HepG2 (cell line): Measurements from ENCODE around the gene PYGL. TPM values are rescaled to one million over a fixed set of nuclear protein-coding genes. Genes with fewer than 3 reads are reported as not detected.

Experiments
- CSRNP2 ChIP-seq: sonication (generic); formaldehyde crosslinking; conservative IDR thresholded peaks from 2 replicates; pipeline ENCODE4 v1.8.0; 2022; ENCODE audit warnings: low read depth, missing genetic modification reagents
- POLR2AphosphoS5 ChIP-seq: IDR thresholded peaks from 2 replicates; pipeline ENCODE4 v1.6.1; 2012; ENCODE audit warnings: low read depth, low read length
- SPEN ChIP-seq: sonication (generic); formaldehyde crosslinking; IDR thresholded peaks from 2 replicates; pipeline ENCODE4 v1.5.1; 2020; ENCODE audit warnings: low read depth, mild to moderate bottlenecking, missing genetic modification reagents
- STAG1 ChIP-seq: sonication (generic); formaldehyde crosslinking; IDR thresholded peaks from 2 replicates; pipeline ENCODE4 v1.4.0; 2020; ENCODE audit warnings: missing genetic modification reagents
- ZBTB4 ChIP-seq: sonication (generic); formaldehyde crosslinking; IDR thresholded peaks from 2 replicates; pipeline ENCODE4 v1.4.0; 2020; ENCODE audit warnings: missing genetic modification reagents, mild to moderate bottlenecking, borderline replicate concordance
- ZFP37 ChIP-seq: sonication (generic); formaldehyde crosslinking; IDR thresholded peaks from 2 replicates; pipeline ENCODE4 v1.4.0; 2020; ENCODE audit warnings: missing genetic modification reagents, borderline replicate concordance
- ZNF142 ChIP-seq: sonication (generic); formaldehyde crosslinking; IDR thresholded peaks from 2 replicates; pipeline ENCODE4 v1.4.0; 2020; ENCODE audit warnings: missing genetic modification reagents
- ZNF225 ChIP-seq: sonication (generic); formaldehyde crosslinking; IDR thresholded peaks from 2 replicates; pipeline ENCODE4 v1.4.0; 2020; ENCODE audit warnings: mild to moderate bottlenecking, missing genetic modification reagents
- ZNF281 ChIP-seq: sonication (generic); formaldehyde crosslinking; IDR thresholded peaks from 2 replicates; pipeline ENCODE4 v1.4.0; 2020; ENCODE audit warnings: missing genetic modification reagents, borderline replicate concordance
- ZUFSP ChIP-seq: sonication (generic); formaldehyde crosslinking; IDR thresholded peaks from 2 replicates; pipeline ENCODE4 v1.9.0; 2021; ENCODE audit warnings: missing genetic modification reagents, mild to moderate bottlenecking, borderline replicate concordance
- polyA plus RNA-seq, 8 experiments: library from polyadenylated mRNA; depleted of rRNA in 3 of 8; stranded (reverse) in 7 of 8; unstranded in 1 of 8; fragments of >200 nt; fragmentation: Illumina TruSeq in 4 of 8; extraction: Trizol in 4 of 8; gene quantifications; 2 replicates each; pipeline versions ENCODE4 v1.2.1 to v1.2.3, GENCODE V29; 2011 to 2016; ENCODE audit warnings: low read depth in 4 of 8, missing spikeins in 1 of 8, mixed read lengths in 1 of 8; ENCODE audit not compliant: insufficient read depth in 1 of 8
- total RNA-seq, 5 experiments: library from RNA; depleted of rRNA; stranded (reverse); fragments of >200 nt; fragmentation: Illumina TruSeq; extraction: Trizol; gene quantifications; 2 replicates each; pipeline ENCODE4 v1.2.3, GENCODE V29; 2016; ENCODE audit warnings: low read depth in 1 of 5

The PYGL gene
- total and polyA plus RNA-seq, 2 of the 13 experiments (the other 11 are each of a cell fraction or from before 2014, with no cell fraction given) = 98.4 to 110 TPM

GRCh38 chr14:50935126-50936015 is 8.9 kb downstream of the PYGL start (continued):
- no peak for TF ChIP-seq CSRNP2 (CRISPR knock-in tag)
- no peak for TF ChIP-seq POLR2AphosphoS5
- no peak for TF ChIP-seq ZUFSP (CRISPR knock-in tag)
- TF ChIP-seq ZFP37 = no peak
- TF ChIP-seq SPEN (CRISPR knock-in tag) = peak; percentile 21; the same call in 1 of the 2 replicates
- no peak for TF ChIP-seq STAG1 (CRISPR knock-in tag)
- no peak for TF ChIP-seq ZBTB4
- TF ChIP-seq ZNF225 (CRISPR knock-in tag) = no peak
- no peak for TF ChIP-seq ZNF281 (CRISPR knock-in tag)
- 0 out of 2 replicates have a peak, but pooled peaks have one; percentile 35 for TF ChIP-seq ZNF142 (CRISPR knock-in tag)
